Lower lobe of right lung (tissue), 2 donors: ENCODE data around the gene SLC25A47. TPM values are rescaled to one million over a fixed set of nuclear protein-coding genes. Genes with fewer than 3 reads are reported as not detected.
A peak's percentile ranks its signal among the peaks of the same experiment; 100 is the strongest.

Experiments used
- ATAC-seq, 2 donors: fragments of 200-7000 bp; cut with Tn5 transposase; one replicate each; pipeline ENCODE4 v1.9.1; 2020 to 2022; ENCODE audit warnings: mild to moderate bottlenecking in 2 of 2, moderate library complexity in 2 of 2
- DNase-seq: peaks from one replicate; pipeline ENCODE4 v3.0.0-alpha.2; 2020
- H3K27ac ChIP-seq: fragments of 200-600 bp; one replicate; pipeline ENCODE4 v1.8.0; 2022
- H3K27me3 ChIP-seq: fragments of 200-600 bp; one replicate; pipeline ENCODE4 v1.8.0; 2022; ENCODE audit warnings: low read depth
- H3K36me3 ChIP-seq: fragments of 200-600 bp; one replicate; pipeline ENCODE4 v1.8.0; 2022; ENCODE audit warnings: mild to moderate bottlenecking
- H3K4me1 ChIP-seq: fragments of 200-600 bp; one replicate; pipeline ENCODE4 v1.8.0; 2022
- H3K4me3 ChIP-seq: fragments of 200-600 bp; one replicate; pipeline ENCODE4 v1.8.0; 2022; ENCODE audit warnings: mild to moderate bottlenecking
- H3K9me3 ChIP-seq: fragments of 200-600 bp; one replicate; pipeline ENCODE4 v1.8.0; 2022
- intact Hi-C: fragments of 100-400 bp; cut with DNase I; formaldehyde crosslinking; loops from one replicate; pipeline ENCODE4 v1.11.0; 2022
- total RNA-seq: library from RNA; stranded (reverse); fragmentation: NEBNext Ultra II Directional; extraction: Animal tissue kit (Norgen Biotek cat#: 25700); gene quantifications from one replicate; pipeline ENCODE4 v1.2.1, GENCODE V29; 2021
- TF ChIP-seq, protein P1 (sequence below): fragments of 200-600 bp; IDR thresholded peaks from one replicate; pipeline ENCODE4 v1.8.0; 2022; ENCODE audit warnings: antibody characterized with exemption, mild to moderate bottlenecking
- donor health status: DM: no; HTN: yes; CAD: no; lungs with severe emphysema.

SLC25A47 gene
- total RNA-seq, 1 donor from 2014 or later = not detected

DNA sequence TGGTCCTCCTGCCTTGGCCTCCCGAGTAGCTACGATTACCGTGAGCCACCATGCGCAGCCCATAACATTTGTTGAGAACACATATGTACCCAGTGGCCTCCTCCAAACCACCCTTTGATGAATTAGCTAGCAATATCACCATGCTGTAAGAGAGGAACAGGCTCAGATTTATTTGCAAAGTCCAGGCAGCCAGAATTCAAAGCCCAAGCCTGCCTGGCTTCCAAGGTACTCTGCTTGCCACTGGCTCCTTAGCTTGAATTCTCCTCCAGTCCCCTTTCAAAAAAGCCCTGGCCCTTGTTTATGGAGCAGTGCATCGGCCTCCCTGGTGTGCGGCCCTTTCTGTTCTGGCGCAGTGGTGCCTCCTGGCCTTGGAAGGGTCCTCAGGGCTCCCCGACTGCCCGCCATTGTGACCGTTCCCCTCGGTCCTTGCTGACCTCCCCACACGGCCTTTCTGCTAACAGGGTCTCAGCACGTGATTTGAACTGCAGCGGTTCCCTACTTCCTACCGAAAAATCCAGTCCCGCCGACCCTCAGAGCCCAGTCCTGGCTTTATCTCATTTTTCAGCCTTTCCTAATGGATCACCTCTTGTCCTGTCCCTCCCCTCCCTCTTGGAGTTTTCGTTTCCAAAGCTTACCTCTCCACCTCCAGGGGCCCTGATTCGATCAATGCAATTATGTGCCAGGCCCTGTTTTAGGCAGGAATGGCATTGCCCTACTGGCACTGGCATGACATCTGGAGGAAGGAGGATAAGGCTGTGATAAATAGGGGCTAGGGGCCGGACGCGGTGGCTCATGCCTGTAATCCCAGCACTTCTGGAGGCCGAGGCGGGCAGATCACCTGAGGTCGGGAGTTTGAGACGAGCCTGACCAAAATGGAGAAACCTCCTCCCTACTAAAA is 38.9 kb upstream of the SLC25A47 start:
- H3K27ac ChIP-seq = peak overlapping the region; percentile 89
- no peaks in the 10 kb centered on the region for H3K9me3 ChIP-seq
- intact Hi-C loops = no loop called here
- TF ChIP-seq, protein P1, sequence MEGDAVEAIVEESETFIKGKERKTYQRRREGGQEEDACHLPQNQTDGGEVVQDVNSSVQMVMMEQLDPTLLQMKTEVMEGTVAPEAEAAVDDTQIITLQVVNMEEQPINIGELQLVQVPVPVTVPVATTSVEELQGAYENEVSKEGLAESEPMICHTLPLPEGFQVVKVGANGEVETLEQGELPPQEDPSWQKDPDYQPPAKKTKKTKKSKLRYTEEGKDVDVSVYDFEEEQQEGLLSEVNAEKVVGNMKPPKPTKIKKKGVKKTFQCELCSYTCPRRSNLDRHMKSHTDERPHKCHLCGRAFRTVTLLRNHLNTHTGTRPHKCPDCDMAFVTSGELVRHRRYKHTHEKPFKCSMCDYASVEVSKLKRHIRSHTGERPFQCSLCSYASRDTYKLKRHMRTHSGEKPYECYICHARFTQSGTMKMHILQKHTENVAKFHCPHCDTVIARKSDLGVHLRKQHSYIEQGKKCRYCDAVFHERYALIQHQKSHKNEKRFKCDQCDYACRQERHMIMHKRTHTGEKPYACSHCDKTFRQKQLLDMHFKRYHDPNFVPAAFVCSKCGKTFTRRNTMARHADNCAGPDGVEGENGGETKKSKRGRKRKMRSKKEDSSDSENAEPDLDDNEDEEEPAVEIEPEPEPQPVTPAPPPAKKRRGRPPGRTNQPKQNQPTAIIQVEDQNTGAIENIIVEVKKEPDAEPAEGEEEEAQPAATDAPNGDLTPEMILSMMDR = no peak
- no peak for ATAC-seq
- H3K4me1 ChIP-seq = peaks cover 53% of the 10 kb centered on the region
- H3K36me3 ChIP-seq = peaks cover 11% of the 10 kb centered on the region
- no peak for DNase-seq
- H3K27me3 ChIP-seq = no peaks in the 10 kb centered on the region
- H3K4me3 ChIP-seq = peak overlapping the region; percentile 76

DNA sequence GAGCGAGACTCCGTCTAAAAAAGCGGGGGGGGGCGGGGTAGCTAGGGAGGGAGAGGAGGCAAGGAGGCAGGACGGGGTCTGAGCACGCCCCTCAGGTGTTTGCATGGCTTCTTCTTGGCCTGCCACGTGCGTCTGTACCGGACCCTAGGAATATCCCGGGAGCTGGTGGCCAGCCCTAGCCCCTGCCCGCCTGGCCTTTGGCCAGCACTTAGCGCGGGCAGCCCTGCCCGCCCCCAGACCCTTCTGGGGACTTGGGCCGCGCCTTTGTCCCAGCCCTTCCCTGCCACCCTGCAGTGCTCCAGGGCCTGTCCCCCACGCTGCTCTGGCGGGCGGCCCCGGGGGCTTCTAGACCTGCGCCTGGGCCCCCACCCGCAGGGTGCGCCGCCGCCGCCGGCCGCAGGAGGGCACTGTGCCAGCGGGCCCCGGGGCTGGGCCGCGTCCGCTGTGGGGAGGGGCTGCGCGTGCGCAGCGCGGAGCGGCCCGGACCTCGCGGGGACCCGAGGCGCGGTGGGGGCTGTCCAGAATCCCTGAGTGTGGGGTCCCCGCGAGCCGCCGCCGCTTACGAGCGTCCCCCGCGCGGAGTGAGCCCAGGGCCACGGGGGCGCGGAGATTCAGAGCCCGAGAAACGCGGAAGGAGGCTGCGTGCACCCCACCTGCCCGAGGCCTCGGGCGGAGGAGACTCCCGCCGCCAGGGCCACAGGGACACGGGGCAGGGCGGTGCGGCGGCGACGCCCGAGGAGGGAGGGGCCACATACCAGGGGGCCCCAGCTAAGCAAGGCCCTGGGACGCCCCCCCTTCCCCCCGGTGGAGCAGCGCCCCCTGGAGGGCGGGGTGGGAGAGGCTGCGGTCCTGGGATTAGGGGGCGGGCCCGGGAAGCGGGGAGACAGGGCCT is 37.9 kb upstream of the SLC25A47 start:
- TF ChIP-seq, protein P1 = peak; percentile 86

DNA sequence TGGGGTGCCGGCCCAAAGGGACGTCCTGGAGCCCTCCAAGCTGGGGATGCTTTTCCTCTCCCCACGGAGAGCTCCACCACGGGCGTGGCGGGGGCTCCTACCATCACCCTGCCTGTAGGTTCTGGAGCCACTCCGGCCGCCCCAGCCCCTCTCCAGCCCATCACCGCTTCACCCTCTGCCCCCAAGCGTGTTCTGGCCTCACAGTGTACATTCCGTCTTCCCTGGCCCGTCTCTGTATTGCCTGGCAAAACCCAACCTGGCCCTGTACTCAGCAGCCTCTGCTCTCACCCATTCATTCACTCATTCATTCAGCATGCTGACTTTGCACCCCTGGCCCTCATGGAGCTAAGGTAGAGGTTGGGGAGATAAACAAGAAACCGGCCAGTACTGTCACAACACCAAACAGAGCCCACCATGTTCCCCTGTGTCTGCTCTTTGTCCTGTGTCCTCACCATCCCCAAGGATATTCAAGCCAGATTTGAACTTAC is 37.2 kb upstream of the SLC25A47 start:
- H3K27me3 ChIP-seq = no peaks in the 10 kb centered on the region
- peak overlapping the region; percentile 76 for H3K4me3 ChIP-seq
- peaks cover 17% of the 10 kb centered on the region for H3K36me3 ChIP-seq
- intact Hi-C loops = no loop called here
- no peaks in the 10 kb centered on the region for H3K9me3 ChIP-seq
- TF ChIP-seq, protein P1 = no peak
- ATAC-seq = peak in 1 of 2 donors; percentile 0
- peak overlapping the region; percentile 89 for H3K27ac ChIP-seq
- peaks cover 37% of the 10 kb centered on the region for H3K4me1 ChIP-seq
- DNase-seq = no peak

More for the DNA sequence above, 37.9 kb upstream of the SLC25A47 start:
- intact Hi-C loops = no loop called here
- peaks cover 13% of the 10 kb centered on the region for H3K36me3 ChIP-seq
- DNase-seq (peak; percentile 80), ATAC-seq (peak; percentile 93 to 94)
- H3K27ac ChIP-seq = peak overlapping the region; percentile 89
- no peaks in the 10 kb centered on the region for H3K9me3 ChIP-seq
- no peaks in the 10 kb centered on the region for H3K27me3 ChIP-seq
- H3K4me1 ChIP-seq = peaks cover 42% of the 10 kb centered on the region
- H3K4me3 ChIP-seq = peak overlapping the region; percentile 76

DNA sequence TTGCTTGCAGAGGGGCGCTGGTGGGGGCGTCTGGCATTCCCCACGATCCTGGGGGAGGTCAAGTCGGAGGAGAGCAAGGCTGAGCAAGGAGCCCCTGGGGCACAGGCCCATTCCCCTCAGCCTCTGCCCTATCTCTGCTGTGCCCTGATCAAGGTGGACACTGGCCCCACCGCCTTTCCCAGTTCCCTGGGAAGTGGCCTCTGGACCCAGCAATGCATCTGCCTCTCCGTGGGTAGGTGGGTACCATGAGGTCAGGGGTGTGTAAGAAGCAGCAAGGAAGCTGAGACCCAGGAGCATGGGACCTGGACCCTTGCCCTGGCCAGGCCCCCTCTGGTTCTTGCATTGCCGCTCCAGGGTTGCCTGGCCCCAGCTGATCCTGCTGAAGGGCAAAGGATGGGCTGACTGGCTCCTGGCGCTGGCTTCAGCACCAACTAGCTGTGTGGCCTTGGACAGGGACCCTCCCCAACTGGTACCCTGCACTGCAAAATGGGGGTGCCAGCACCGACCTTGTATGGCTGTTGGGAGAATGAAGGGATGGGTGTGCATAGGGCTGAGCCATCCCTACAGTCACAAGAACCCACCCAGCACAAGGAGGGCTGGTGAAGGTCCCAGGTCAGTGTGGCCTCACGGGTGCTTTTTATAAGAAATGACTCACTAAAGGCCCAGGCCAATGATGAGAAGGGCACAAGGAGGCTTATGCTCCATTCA is 36.5 kb upstream of the SLC25A47 start:
- no peak overlapping the region for H3K4me3 ChIP-seq
- DNase-seq = no peak
- peaks cover 22% of the 10 kb centered on the region for H3K36me3 ChIP-seq
- no peaks in the 10 kb centered on the region for H3K27me3 ChIP-seq
- ATAC-seq = no peak
- no peaks in the 10 kb centered on the region for H3K9me3 ChIP-seq
- peaks cover 32% of the 10 kb centered on the region for H3K4me1 ChIP-seq
- intact Hi-C loops = no loop called here
- TF ChIP-seq, protein P1 = no peak
- H3K27ac ChIP-seq = no peak overlapping the region
